OCI-M2 (cell line): Measurements from ENCODE around the gene PARS2.
"Not testable (repeated sequence)": the region's sequence is repeated elsewhere in the genome, so short reads cannot be mapped to it uniquely, and the experiment has no call there.

Experiments
- DNase-seq: peaks from one replicate; lab custom pipeline; 2025; ENCODE audit not compliant: unreplicated experiment; lab: John Stamatoyannopoulos, UW

PARS2 gene

DNA sequence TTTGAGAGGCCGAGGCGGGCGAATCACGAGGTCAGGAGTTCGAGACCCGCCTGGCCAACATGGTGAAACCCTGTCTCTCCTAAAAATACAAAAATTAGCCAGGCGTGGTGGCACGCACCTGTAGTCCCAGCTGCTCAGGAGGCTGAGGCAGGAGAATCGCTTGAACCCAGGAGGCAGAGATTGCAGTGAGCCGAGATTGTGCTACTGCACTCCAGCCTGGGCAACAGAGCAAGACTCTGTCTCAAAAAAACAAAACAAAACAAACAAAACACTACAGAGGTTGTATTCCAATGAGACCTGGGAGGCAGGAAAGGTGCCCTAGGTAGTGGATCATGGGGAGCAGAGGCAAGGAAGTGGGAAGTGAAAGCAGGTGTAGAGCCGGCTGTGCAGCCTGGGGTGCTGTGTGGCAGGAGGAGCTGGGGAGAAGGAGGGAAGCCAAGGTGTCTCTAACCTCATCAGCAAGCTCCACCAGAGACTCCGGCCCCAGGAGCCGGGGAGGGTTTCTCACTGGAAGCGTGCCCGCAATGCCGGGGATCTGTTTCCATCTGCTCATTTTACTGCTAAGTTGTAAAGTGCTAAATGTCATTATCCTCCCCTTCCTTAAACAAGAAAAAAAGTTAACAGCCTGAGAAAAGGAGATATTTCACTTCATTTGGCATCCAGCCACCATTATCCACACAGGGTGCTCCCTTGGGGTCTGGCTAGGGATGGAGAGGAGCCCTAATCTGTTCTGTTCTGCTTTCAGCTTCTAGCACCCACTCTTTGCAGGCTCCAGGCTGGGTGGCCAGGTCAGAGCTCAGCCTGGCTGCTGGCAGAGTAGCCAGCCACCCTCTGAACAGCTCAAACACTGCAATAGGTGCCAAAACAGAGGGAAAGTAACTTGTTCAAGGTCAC is 11.8 kb upstream of the PARS2 start:
- not testable (repeated sequence) for DNase-seq

DNA sequence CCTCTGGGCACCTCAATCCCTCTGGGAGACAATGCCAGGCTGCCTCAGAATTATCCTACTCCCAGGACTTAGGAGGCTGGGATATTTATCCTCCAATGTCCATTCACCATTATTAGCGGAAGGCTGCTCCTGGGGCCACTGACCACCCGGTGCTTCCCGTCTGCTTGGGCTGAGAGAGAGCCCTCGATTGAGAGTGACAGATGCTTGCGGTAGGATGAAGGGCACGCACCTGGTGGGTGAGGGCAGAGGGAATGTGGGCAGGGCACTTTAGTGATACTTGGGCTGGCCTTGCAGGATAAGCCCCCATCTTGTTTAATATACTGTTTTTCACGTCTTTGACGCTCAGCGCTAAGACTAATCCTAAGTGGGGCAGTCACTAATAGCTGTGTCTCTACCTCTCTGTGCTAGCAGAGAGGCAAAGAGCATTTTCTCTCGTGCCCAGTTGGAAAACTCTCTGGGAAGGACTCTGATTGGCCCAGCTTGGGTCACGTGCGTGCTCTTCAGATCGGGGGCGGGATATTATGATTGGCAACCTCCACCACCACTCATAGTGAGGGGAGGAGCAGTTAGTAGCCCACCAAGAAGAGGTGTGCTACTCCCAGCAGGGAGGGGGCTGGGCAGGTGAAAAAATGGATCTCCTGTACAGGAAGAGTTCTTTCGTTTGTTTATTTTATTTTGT is 10.6 kb upstream of the PARS2 start:
- DNase-seq = no peak

DNA sequence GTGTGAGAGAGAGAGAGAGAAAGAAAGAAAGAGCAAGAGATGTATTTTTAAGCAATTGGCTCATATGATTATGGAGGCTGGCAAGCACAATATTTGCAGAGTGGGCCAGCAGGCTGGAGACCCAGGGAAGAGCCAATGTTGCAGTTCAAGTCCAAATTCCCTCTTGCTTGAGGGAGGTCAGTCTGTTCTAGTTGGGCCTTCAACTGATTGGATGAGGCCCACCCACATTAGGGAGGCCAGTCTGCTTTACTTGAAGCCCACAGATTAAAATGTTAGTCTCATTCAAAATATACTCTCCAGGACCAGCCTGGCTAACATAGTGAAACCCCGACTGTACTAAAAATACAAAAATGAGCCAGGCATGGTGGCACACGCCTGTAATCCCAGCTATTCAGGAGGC is 8.6 kb upstream of the PARS2 start:
- DNase-seq = no peak

DNA sequence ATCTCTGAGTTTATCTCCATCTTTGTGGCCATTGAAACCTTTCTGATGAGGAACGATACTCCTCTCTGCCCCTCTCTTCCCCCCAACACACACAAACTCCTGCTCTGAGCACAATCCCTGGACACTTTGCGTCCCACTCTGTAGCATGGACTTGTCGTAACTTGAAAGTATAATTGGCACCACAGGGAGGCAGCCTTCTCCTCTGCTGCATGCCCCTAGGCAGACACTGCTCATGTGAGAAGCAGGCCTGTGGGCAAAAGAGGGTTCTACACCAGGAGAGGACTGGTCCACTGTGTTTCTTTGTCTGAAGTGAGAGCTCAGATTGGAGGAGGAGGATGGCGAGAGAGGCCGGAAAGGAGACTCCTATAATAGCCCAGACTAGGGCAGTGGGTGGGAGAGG is 3.8 kb upstream of the PARS2 start:
- no peak for DNase-seq

DNA sequence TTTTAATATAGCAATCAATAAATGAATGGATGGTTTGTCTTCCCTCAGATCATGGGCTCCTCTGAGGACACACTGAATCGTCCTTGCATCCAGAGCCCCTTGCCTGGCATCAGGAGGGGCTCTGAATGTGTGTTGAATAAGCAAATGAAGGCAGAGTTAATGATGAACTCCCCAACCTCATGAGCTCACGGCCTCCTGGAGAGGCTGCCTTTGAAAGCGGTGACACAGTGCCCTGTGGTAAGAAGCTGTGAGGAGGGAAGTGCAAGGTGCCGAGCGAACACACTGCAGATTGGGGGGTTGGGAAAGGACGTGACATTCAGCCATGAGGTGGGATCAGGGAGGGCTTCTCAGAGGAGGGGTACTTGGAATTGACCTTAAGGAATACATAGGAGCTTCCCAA is 3.2 kb upstream of the PARS2 start:
- DNase-seq = no peak

DNA sequence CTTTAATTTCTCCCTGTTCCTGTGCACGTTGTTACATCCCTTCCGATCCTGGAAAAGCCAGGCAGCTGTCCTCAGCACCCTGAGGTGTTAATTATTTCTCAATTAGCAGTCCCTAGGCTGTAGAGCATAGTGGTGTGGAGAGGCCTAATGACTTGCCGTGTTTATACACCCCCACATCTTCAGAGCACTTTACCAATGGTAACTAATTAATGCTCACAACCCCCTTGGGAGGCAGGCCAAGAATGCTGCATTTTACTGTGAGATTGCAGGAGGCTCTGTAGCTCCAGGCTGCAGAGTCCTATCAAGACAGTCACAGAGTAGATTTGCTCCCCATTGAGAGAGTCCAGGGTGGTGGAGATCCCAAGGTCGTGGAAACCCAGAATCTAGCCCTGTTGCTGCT is 2.4 kb upstream of the PARS2 start:
- no peak for DNase-seq

DNA sequence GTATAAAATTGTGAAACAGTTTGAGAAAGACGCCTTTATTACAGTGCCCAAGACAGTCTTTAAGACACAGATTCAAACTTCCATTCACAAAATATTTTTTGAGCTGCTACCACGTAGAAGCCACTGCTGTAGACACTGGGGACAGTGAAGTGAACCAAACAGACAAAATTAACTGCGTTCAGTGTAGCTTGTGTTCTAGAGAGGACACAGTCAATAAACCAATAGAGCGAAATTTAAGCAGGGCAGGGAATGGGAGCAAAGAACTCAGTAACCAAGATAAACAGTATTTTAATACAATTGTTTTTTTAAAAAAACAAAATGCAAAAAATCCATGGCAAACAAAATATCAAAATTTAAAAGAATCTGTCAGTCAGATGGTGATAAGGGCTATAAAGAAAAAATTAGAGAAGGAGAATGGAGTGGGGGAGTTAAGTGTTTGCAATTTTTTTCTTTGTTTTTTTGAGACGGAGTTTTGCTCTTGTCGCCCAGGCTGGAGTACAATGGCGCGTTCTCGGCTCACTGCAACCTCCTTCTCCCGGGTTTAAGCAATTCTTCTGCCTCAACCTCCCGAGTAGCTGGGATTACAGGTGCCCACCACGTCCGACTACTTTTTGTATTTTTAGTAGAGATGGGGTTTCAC is 719 bp upstream of the PARS2 start:
- DNase-seq = no peak

DNA sequence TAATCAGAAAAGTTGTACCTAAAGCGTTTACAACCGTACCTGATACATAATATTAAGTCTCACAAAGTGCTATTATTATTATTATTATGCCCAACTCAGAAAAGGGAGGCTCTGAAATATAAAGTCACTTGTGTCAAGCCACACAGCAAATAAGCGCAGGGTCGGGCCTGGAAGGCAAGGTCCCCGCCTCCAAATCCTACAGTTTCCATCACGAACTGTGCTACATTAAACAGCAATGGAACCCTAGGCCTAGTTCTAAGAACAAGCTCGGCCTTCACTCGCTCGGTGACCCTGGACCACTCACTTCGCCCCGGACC is 549 bp downstream of the PARS2 start:
- no peak for DNase-seq

DNA sequence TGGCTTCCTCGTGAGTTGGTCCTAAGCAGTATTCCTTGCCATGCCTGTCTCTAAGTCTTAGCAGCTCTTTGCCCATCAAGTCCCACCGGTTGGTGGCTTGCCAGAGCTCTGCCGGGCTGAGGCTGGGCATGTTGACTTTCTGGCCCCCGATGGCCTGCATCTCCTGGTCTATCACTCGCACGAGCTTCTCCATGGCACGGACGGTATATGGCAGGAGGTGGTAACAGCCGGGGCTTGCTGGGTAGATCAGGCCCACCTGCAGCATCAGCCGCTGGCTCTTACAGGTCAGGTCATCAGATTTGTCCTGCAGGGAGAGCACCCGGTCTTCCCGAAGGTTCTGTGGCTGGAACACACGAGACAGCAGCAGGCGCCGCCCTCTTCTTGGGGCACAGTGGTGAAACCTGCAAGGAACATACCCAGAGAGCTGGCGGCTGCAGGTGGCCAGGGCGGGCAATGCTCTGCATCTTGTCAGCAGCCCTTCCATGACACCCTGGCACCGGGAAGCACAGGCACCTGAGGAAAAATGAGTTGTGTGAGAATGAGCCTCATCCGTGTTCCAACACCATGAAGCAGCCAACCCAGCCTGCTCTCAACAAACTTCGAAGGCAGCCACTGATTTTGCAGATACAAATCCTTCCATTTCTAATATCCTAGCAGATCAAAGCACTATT is 5.5 kb downstream of the PARS2 start:
- DNase-seq = no peak

DNA sequence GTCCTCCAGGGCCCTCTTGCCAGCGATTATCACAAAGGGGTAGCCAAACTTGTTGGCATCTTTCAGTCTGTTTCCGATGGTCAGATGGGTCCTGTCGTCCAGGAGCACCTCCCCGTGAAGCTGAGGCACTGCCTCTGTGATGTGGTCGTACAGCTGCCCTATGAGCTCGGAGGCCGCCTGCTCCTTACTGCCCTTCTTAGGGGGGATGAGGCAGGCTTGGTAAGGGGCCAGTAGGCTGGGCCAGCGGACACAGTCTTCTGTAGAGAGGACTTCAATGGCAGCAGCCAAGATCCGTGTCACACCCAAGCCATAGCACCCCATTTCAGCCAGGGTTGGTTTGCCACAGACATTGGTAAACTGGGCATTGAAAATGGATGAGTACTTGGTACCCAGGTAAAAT is 6.5 kb downstream of the PARS2 start:
- no peak for DNase-seq

DNA sequence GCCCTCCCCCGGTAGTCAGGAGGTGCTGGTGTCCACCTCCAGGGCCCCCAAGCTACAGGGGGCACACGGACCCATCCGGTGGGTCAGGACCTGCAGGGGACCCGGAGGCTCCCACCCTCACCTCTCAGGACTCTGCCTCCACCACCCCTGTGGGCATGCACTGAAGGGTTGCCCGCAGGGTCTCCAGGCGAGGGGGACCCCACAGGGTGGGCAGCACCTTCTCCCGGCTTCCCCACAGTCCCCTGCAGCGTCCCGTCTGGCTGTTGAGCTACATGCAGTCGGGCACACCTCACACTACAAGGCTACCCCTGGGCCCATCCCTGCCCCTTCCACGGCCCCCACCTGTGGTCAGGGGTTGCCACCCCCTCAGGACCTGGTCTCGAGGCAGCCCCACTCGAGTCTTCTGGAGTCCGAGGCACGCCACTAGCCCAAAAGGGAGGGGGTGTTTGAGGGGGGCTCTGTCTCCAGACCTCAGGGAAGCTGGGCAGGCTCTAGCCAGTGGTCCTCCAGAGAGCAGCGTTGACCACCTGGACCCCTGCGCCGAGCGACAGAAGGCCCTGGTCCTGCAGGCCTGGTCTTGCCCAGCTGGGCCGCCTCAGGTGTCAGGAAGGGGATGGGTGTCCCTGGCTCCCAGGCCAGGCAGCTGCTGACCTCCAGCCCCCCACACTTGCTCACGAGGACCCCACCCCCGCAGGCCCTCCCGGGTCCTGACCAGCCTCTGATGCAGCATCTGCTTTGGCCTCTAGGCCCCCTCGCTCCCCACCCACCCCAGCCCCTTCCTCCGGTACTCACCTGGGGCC is 9.6 kb downstream of the PARS2 start:
- no peak for DNase-seq

DNA sequence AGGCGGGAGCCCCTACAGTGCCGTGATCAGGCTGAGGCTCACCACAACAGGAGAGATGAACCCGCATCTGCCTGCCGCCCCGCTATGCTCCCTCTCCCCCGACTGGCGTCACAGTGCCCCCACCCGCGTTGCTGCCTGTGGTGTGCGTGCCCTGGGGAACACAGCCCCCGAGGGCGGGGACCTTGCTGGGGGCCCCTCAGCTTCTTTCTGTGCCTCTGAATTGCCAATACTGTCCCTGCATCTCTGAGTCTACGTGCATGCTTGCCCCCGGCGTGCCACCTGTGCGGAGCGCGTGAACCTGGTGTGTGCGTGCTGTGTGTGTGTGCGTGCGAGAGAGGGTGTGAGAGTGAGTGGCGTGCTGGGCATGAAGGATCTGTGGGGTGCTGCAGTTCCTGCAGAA is 10.3 kb downstream of the PARS2 start:
- DNase-seq = no peak

DNA sequence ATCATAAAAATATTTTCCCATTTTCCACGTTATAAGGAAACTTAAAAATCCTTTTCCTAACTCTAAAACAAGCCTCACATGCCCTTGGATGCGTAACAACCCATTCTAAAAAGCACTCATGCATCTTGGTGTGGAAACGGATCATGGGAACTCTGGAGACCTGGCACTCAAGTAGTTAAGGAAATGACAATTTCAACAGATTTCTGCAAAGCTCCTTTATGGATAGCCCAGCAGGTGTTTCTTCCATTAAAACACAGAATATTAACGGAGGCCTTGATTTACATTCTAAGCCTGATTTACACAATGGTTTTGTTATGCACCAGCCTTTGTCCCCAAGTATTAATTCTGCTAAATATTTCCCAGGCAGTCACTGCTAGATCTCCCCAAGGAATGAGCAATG is 12.9 kb downstream of the PARS2 start:
- no peak for DNase-seq

DNA sequence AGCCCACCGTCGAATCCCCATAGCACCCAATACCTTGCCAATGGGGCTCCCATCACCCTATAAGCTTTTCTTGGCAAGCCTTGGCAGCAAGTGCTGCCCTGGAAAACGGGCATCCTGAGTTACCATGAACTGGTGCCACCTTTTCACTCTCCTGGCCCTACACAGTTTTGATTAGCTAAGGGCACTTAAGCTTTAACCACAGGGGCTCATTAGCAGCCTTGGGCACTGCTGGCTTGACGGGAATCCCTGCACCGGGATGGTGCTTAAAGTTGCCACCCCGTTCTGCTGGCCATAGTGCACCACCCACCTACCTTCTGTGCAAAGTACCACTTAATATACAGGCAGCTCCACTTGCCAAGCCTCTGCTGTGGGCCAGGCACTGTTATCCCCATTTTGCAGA is 13.7 kb downstream of the PARS2 start:
- no peak for DNase-seq

DNA sequence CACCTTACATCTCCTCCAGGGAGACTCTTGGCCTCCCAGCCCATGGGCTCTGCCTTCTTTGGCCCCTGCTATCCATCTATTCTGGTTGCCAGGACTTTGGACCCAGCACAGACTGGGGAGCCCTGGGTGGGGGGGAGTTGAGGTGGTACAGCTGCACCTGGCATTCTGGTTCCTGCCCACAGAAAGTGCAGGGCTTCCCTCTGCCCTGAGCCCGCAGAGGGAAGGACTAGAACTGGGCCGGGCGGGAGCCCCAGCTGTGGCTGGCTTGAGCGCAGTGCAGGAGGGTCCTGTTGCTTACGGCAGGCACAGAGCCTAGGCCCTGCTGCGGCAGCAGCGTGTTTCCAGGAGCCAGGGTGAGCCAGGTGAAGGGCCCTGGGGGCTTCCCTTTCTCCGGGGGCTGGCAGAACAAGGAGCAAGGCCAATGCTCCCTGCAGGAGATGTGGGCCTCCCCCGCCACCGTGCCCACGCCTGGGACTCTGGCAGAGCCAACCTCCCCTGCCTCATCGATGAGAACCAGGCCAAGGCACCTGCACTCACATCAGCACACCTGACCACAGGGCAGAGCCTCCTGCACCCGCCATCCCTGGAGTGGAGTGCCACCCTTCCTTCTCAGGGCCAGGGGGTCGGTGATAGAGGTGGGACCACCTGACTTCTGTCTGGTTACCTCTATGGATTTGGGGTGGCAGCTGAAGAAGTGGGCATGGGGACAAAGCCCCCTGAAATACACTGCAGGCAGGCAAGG is 16.1 kb downstream of the PARS2 start:
- DNase-seq = no peak

DNA sequence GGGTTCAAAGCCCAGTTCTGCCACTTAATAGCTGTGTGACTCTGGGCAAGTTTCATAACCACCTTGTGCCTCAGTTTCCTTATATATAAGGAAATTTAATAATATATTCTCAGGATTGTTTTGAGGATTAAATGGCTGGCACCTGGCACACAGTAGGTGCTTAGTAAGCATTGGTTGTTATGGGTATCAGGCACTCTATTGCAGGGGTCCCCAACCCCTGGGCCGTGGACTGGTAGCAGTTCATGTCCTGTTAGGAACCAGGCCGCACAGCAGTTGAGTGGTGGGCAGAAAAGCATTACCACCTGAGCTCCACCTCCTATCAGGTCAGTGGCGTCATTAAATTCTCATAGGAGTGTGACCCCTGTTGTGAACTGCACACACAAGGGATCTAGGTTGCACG is 18.5 kb downstream of the PARS2 start:
- no peak for DNase-seq

DNA sequence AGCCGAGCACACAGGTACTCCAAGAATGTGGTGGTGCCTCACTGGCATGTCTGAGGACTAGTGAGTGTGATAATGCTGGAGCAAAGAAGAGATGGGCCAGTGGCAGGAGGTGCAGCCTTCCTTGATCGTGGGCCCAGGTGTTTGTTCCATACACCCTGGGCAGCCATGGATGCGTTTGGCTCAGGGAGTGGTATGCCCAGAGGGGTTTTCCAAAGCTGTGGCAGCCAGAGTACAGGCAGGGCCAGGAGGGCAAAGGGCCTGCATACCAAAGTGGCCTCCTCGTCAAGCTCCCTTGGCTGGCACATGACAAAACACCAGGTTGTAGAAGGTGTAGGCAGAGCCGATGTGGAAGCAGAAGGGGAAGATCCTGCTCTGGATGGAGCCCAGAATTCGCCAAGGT is 19.0 kb downstream of the PARS2 start:
- DNase-seq = no peak

DNA sequence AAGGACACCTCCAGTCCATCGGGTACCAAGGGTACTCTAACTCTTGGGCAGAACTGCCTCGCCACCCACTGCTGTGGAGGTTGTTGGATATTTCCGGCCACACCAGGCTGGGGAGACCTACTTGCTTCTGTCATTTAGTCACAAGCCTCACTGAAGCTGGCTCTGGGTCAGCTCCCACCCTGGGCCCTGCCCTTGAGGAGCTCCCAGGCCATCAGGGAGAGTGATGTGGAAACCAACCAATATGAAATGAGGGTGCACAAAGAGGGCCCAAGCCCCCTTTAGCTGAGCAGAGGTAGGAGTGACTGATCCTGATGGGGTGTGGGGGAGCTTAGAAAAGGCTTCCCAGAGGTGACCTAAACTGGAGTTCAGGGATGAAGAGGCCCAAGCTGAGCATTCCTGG is 19.6 kb downstream of the PARS2 start:
- no peak for DNase-seq

DNA sequence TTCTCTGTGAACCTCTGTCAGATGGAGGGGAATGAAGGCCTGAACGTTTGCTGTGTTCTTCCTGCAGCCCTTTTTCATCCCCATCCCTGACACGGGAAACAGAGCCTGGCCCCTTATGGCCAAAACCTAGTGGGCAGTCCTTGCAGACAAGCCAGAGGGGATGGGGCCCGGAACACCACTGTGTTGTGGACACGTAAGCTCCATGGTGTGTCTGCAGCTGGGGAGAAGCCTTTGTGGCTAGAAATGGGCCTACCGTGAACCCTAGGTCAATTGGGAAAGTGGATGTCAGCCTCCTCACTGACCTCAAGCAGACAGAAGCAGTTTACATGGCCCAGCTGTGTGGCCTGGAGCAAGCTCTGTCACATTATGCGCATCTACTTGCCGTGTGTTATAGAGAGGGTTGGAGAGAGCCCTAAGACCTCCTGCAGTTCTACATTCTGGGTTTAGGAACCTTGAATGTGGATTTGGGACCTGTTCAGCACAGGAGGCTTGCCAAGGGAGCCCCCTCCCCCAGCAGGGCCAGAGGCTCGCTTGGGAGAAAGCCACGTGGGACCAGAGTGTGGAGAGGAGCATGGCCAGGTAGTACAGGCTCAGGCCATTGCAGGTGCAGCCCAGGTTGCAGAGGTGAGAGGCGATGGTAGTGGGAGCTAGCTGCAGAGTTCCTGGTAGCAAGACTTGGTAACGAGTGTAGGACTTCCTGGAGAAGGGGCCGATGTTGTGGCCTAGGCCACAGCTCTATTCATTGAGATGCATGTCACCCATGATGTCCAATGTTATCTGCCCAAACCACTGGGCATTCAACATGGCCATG is 20.7 kb downstream of the PARS2 start:
- DNase-seq = no peak
